SK-N-SH (cell line): ENCODE data around the gene SORBS1. TPM values are rescaled to one million over a fixed set of nuclear protein-coding genes. Genes with fewer than 3 reads are reported as not detected.

ENCODE experiments used
- CTCF ChIA-PET: fragments of 300-600, 350-600 bp; formaldehyde crosslinking; extraction: SDS; loops from one replicate; lab custom pipeline; 2021; lab: Yijun Ruan, JAX
- POLR2A ChIA-PET: fragments of 350-600 bp; sonication (Branson Sonifier 250); formaldehyde crosslinking; extraction: SDS; loops from one replicate; lab custom pipeline; 2020; ENCODE audit warnings: antibody characterized with exemption, inconsistent platforms; lab: Yijun Ruan, JAX
- DNase-seq: peaks from one replicate; pipeline ENCODE4 v3.0.0; 2012
- H2AFZ ChIP-seq: fragments of 200-600 bp; sonication (generic); 2 replicates; pipeline ENCODE4 v1.8.1; 2016; ENCODE audit warnings: antibody characterized with exemption, mild to moderate bottlenecking, low read depth
- H3F3A ChIP-seq: fragments of 200-600 bp; sonication (generic); replicated peaks from 2 replicates; pipeline ENCODE3; 2016; ENCODE audit warnings: antibody characterized with exemption, mild to moderate bottlenecking; ENCODE audit not compliant: insufficient read depth
- H3K27ac ChIP-seq, 2 experiments: fragments of 200-500 bp in 1 of 2; fragments of 200-600 bp in 1 of 2; sonication (Bioruptor generic) in 1 of 2; sonication (generic), shearing (Covaris generic) in 1 of 2; 2 replicates each; pipeline versions ENCODE4 v1.5.1 to v1.6.1; 2014 to 2016; ENCODE audit warnings: low read depth in 2 of 2, inconsistent platforms in 1 of 2, low read length in 1 of 2, mild to moderate bottlenecking in 1 of 2, mixed read lengths in 1 of 2
- H3K27me3 ChIP-seq: fragments of 200-600 bp; sonication (generic), shearing (Covaris generic); 2 replicates; pipeline ENCODE4 v1.6.1; 2016; ENCODE audit warnings: mixed run types; ENCODE audit not compliant: insufficient read depth
- H3K36me3 ChIP-seq, 2 experiments: fragments of 200-500 bp in 1 of 2; fragments of 200-600 bp in 1 of 2; sonication (Bioruptor generic) in 1 of 2; sonication (generic) in 1 of 2; replicated peaks in 1 of 2; 2 replicates each; pipeline versions ENCODE3 to v1.5.1; 2014 to 2016; ENCODE audit warnings: low read length in 1 of 2, mild to moderate bottlenecking in 1 of 2; ENCODE audit not compliant: insufficient read depth in 2 of 2, control insufficient read depth in 1 of 2
- H3K4me1 ChIP-seq, 2 experiments: fragments of 200-500 bp in 1 of 2; fragments of 200-600 bp in 1 of 2; sonication (Bioruptor generic) in 1 of 2; sonication (generic), shearing (Covaris generic) in 1 of 2; 2 replicates each; pipeline versions ENCODE4 v1.5.1 to v1.6.1; 2014 to 2016; ENCODE audit warnings: low read depth in 1 of 2, low read length in 1 of 2, mixed run types in 1 of 2; ENCODE audit not compliant: insufficient read depth in 2 of 2, control insufficient read depth in 1 of 2
- H3K4me2 ChIP-seq: fragments of 200-600 bp; sonication (generic), shearing (Covaris generic); 2 replicates; pipeline ENCODE4 v1.6.1; 2017; ENCODE audit warnings: mixed run types
- H3K4me3 ChIP-seq, 2 experiments: fragments of 200-500 bp in 1 of 2; fragments of 200-600 bp in 1 of 2; sonication (Bioruptor generic) in 1 of 2; sonication (generic), shearing (Covaris generic) in 1 of 2; 2 replicates each; pipeline versions ENCODE4 v1.5.1 to v1.8.1; 2014 to 2016; ENCODE audit warnings: low read depth in 2 of 2, inconsistent platforms in 1 of 2, low read length in 1 of 2, mild to moderate bottlenecking in 1 of 2, mixed read lengths in 1 of 2, moderate library complexity in 1 of 2
- H3K79me2 ChIP-seq: fragments of 200-600 bp; sonication (generic); 2 replicates; pipeline ENCODE4 v1.8.1; 2017; ENCODE audit warnings: mild to moderate bottlenecking; ENCODE audit not compliant: insufficient read depth
- H3K9ac ChIP-seq: fragments of 200-600 bp; sonication (generic); 2 replicates; pipeline ENCODE4 v1.6.1; 2017; ENCODE audit warnings: mixed run types
- H3K9me2 ChIP-seq: fragments of 200-600 bp; sonication (generic); 2 replicates; pipeline ENCODE4 v1.6.1; 2017; ENCODE audit warnings: mixed run types
- H3K9me3 ChIP-seq: fragments of 200-600 bp; sonication (generic); 2 replicates; pipeline ENCODE4 v1.6.1; 2017; ENCODE audit warnings: mixed run types, mild to moderate bottlenecking, moderate library complexity
- H4K20me1 ChIP-seq: fragments of 200-600 bp; sonication (generic); 2 replicates; pipeline ENCODE4 v1.6.1; 2017; ENCODE audit warnings: mild to moderate bottlenecking, mixed run types; ENCODE audit not compliant: insufficient read depth
- ELF1 ChIP-seq: IDR thresholded peaks from 2 replicates; pipeline ENCODE4 v1.4.0; 2012
- EP300 ChIP-seq, 2 experiments: IDR thresholded peaks; 2 replicates each; pipeline versions ENCODE4 v1.4.0 to v1.6.1; 2012; ENCODE audit warnings: borderline replicate concordance in 1 of 2, low read depth in 1 of 2, low read length in 1 of 2
- FOSL2 ChIP-seq: IDR thresholded peaks from 2 replicates; pipeline ENCODE4 v1.4.0; 2012; ENCODE audit warnings: low read depth, mild to moderate bottlenecking, moderate library complexity, borderline replicate concordance
- FOXJ3 ChIP-seq: sonication (generic); formaldehyde crosslinking; IDR thresholded peaks from 2 replicates; pipeline ENCODE4 v1.5.1; 2020; ENCODE audit warnings: mild to moderate bottlenecking, missing genetic modification reagents
- MEF2A ChIP-seq: IDR thresholded peaks from 2 replicates; pipeline ENCODE4 v1.4.0; 2012; ENCODE audit warnings: low read depth, borderline replicate concordance
- POLR2AphosphoS5 ChIP-seq: IDR thresholded peaks from 2 replicates; pipeline ENCODE4 v1.6.1; 2012; ENCODE audit warnings: low read depth, low read length
- RAD21 ChIP-seq: IDR thresholded peaks from 2 replicates; pipeline ENCODE4 v1.6.1; 2012; ENCODE audit warnings: mild to moderate bottlenecking, low read length
- RCOR1 ChIP-seq: fragments of 150-350 bp; IDR thresholded peaks from 2 replicates; pipeline ENCODE4 v1.6.1; 2017; ENCODE audit warnings: antibody characterized with exemption, low read length
- RXRA ChIP-seq: IDR thresholded peaks from 2 replicates; pipeline ENCODE4 v1.4.0; 2012; ENCODE audit warnings: low read depth, mild to moderate bottlenecking, borderline replicate concordance
- SIN3A ChIP-seq: IDR thresholded peaks from 2 replicates; pipeline ENCODE4 v1.6.1; 2012; ENCODE audit warnings: low read depth, mild to moderate bottlenecking, low read length, moderate library complexity, borderline replicate concordance
- TCF12 ChIP-seq: IDR thresholded peaks from 2 replicates; pipeline ENCODE4 v1.4.0; 2012
- TEAD4 ChIP-seq: IDR thresholded peaks from 2 replicates; pipeline ENCODE4 v1.4.0; 2012; ENCODE audit warnings: mild to moderate bottlenecking, borderline replicate concordance; ENCODE audit not compliant: insufficient read depth
- YY1 ChIP-seq: IDR thresholded peaks from 2 replicates; pipeline ENCODE4 v1.4.0; 2012; ENCODE audit warnings: low read depth, mild to moderate bottlenecking
- WGBS: methylation state at CpG from one replicate; pipeline ENCODE4 v1.1.6; 2017; ENCODE audit warnings: low lambda C conversion rate; 5-methylcytosine and 5-hydroxymethylcytosine counted together
- polyA plus RNA-seq, 3 experiments: library from polyadenylated mRNA; depleted of rRNA; stranded (reverse); fragments of >200 nt; gene quantifications; 2 replicates each; pipeline ENCODE4 v1.2.3, GENCODE V29; 2012
- TF ChIP-seq, protein P1 (sequence below): IDR thresholded peaks from 2 replicates; pipeline ENCODE4 v1.6.1; 2012; ENCODE audit warnings: mild to moderate bottlenecking, low read depth, low read length, moderate library complexity
- TF ChIP-seq, protein P2 (sequence below): fragments of 200-600 bp; sonication (generic); IDR thresholded peaks from 2 replicates; pipeline ENCODE4 v1.6.1; 2017; ENCODE audit warnings: antibody characterized with exemption, mild to moderate bottlenecking, moderate library complexity
- TF ChIP-seq, protein P3 (sequence below): IDR thresholded peaks from 2 replicates; pipeline ENCODE4 v1.4.0; 2012; ENCODE audit warnings: low read depth, borderline replicate concordance
- TF ChIP-seq, protein P4 (sequence below): fragments of 150-350 bp; IDR thresholded peaks from 2 replicates; pipeline ENCODE4 v1.6.1; 2017; ENCODE audit warnings: antibody characterized with exemption, low read length, low read depth, borderline replicate concordance

Gene SORBS1
- polyA plus RNA-seq, 1 of the 3 experiments (the other 2 are of a cell fraction) = 0.36 TPM

DNA sequence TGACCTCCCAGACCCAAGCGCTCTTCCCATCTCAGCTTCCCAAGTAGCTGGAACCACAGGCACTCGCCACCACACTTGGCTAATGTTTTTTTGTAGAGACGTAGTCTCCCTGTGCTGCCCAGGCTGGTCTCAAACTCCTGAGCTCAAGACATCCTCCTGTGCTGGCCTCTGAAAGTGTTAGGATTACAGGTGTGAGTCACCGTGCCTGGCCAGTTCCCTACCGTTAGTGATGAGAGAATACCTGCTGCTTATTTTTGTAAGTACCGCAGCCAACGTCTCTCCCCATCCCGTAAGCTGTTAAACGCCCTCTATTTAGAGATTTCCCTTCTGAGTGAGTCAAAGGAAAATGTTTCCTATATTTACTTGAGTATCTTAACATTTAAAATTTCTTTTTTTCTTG, 231.9 kb downstream of the SORBS1 start:
- Histone ChIP-seq H3K27ac (no peak overlapping the region), H3K4me1 (peaks cover 3 to 10% of the 10 kb centered on the region in 2 experiments; a peak in 2 of 4 replicates), H3K4me2 (no peak overlapping the region), H3K9me2 (no peaks in the 10 kb centered on the region), H3K27me3 (no peaks in the 10 kb centered on the region), H4K20me1 (no peaks in the 10 kb centered on the region), H3F3A (no peaks in the 10 kb centered on the region), H3K79me2 (no peaks in the 10 kb centered on the region), H3K4me3 (no peak overlapping the region), H2AFZ (no peak overlapping the region), H3K9me3 (no peaks in the 10 kb centered on the region), H3K36me3 (no peaks in the 10 kb centered on the region), H3K9ac (no peak overlapping the region)
- ChIA-PET POLR2A (no interaction called here), CTCF (interaction anchor here (0.6 kb wide), 1 partner anchor 33 kb away, joined by 3 read pairs; no protein-coding TSS in a partner anchor)
- no peak for TF ChIP-seq RCOR1
- no peak for TF ChIP-seq SIN3A
- TF ChIP-seq MEF2A = no peak
- TF ChIP-seq, protein P1, sequence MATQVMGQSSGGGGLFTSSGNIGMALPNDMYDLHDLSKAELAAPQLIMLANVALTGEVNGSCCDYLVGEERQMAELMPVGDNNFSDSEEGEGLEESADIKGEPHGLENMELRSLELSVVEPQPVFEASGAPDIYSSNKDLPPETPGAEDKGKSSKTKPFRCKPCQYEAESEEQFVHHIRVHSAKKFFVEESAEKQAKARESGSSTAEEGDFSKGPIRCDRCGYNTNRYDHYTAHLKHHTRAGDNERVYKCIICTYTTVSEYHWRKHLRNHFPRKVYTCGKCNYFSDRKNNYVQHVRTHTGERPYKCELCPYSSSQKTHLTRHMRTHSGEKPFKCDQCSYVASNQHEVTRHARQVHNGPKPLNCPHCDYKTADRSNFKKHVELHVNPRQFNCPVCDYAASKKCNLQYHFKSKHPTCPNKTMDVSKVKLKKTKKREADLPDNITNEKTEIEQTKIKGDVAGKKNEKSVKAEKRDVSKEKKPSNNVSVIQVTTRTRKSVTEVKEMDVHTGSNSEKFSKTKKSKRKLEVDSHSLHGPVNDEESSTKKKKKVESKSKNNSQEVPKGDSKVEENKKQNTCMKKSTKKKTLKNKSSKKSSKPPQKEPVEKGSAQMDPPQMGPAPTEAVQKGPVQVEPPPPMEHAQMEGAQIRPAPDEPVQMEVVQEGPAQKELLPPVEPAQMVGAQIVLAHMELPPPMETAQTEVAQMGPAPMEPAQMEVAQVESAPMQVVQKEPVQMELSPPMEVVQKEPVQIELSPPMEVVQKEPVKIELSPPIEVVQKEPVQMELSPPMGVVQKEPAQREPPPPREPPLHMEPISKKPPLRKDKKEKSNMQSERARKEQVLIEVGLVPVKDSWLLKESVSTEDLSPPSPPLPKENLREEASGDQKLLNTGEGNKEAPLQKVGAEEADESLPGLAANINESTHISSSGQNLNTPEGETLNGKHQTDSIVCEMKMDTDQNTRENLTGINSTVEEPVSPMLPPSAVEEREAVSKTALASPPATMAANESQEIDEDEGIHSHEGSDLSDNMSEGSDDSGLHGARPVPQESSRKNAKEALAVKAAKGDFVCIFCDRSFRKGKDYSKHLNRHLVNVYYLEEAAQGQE = no peak
- no peak for TF ChIP-seq FOXJ3 (CRISPR knock-in tag)
- no peak for TF ChIP-seq EP300 (IDR thresholded peaks at IDR 0.05; ENCODE audit: borderline replicate concordance in 1 of 2, low read depth in 1 of 2, low read length in 1 of 2)
- no peak for TF ChIP-seq ELF1
- TF ChIP-seq POLR2AphosphoS5 = no peak
- TF ChIP-seq YY1 = no peak
- TF ChIP-seq, protein P2, sequence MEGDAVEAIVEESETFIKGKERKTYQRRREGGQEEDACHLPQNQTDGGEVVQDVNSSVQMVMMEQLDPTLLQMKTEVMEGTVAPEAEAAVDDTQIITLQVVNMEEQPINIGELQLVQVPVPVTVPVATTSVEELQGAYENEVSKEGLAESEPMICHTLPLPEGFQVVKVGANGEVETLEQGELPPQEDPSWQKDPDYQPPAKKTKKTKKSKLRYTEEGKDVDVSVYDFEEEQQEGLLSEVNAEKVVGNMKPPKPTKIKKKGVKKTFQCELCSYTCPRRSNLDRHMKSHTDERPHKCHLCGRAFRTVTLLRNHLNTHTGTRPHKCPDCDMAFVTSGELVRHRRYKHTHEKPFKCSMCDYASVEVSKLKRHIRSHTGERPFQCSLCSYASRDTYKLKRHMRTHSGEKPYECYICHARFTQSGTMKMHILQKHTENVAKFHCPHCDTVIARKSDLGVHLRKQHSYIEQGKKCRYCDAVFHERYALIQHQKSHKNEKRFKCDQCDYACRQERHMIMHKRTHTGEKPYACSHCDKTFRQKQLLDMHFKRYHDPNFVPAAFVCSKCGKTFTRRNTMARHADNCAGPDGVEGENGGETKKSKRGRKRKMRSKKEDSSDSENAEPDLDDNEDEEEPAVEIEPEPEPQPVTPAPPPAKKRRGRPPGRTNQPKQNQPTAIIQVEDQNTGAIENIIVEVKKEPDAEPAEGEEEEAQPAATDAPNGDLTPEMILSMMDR = no peak
- TF ChIP-seq FOSL2 = no peak
- TF ChIP-seq TCF12 = no peak
- TF ChIP-seq RAD21 = no peak
- TF ChIP-seq, protein P3, sequence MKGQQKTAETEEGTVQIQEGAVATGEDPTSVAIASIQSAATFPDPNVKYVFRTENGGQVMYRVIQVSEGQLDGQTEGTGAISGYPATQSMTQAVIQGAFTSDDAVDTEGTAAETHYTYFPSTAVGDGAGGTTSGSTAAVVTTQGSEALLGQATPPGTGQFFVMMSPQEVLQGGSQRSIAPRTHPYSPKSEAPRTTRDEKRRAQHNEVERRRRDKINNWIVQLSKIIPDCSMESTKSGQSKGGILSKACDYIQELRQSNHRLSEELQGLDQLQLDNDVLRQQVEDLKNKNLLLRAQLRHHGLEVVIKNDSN = no peak
- TF ChIP-seq, protein P4, sequence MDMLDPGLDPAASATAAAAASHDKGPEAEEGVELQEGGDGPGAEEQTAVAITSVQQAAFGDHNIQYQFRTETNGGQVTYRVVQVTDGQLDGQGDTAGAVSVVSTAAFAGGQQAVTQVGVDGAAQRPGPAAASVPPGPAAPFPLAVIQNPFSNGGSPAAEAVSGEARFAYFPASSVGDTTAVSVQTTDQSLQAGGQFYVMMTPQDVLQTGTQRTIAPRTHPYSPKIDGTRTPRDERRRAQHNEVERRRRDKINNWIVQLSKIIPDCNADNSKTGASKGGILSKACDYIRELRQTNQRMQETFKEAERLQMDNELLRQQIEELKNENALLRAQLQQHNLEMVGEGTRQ = no peak
- no peak for TF ChIP-seq RXRA
- TF ChIP-seq TEAD4 = no peak
- WGBS = 89% methylated on average over 9 of the region's 9 CpGs
- no peak for DNase-seq
